ENCODE data around the gene SPDEF. TPM values are rescaled to one million over a fixed set of nuclear protein-coding genes. Genes with fewer than 3 reads are reported as not detected.

SPDEF gene
- under 1 TPM; 0.13 to 0.24 (median 0.14) TPM for total RNA-seq

DNA sequence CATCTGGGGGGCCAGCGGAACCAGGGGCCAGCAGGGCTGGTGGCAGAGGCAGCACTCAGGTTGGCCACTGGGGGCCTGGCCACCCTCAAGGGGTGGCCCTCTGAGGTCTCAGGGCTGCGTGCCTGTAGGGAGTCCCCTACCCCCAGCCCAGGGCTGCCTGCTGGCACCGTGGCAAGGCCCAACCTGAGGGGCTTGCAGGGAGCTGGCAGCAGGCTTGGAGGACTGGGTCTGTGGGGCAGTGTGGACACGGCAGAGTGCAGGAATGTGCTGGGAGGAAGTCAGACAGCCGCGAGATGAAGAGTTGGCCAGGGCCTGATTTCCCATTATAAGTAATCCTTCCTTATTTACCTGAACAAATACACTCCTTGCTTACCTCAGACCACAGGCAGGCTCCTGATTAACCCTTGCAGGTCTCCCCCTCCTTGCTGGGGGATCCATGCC, at the start of gene SPDEF:
Gene SPDEF (minus strand): TSS at position 299 of the 441 bp plus-strand sequence. CDS start 11,874 bp downstream, outside the sequence.
- H3K36me3 Mint-ChIP-seq (ENCODE audit: insufficient read depth): no peaks in the 10 kb centered on the region
- ATAC-seq: no peak
- no peaks in the 10 kb centered on the region for H3K9me3 Mint-ChIP-seq
- DNase-seq: no peak
- H3K4me1 Mint-ChIP-seq (ENCODE audit: low read depth): no peaks in the 10 kb centered on the region
- no peak within 1 kb of the TSS for H3K4me3 Mint-ChIP-seq
- H3K27me3 Mint-ChIP-seq (ENCODE audit: low read depth): peaks cover 2% of the 10 kb centered on the region

DNA sequence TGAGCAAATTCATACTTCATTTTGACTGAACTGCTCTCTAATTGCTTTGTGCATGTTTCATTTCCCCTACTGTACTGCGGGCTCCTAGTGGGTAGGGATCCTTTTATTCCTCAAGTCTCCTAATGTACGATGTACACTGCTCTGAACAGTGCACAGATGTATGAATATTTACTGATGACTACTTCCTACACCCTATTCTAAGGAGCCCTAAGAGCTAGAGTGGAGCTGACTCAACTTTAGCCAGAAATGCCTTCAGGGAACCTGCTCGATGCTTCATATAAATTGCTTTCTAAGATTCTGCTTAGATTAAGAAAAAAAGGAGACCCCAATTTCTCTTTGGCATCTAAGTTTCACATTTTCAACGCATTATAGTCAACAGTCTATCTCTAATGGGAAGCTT, 47.6 kb upstream of the SPDEF start:
- ATAC-seq (no peak), DNase-seq (no peak)
- Mint-ChIP-seq H3K4me1 (ENCODE audit: low read depth) (peaks cover 29% of the 10 kb centered on the region), H3K4me3 (no peak overlapping the region), H3K27me3 (ENCODE audit: low read depth) (no peaks in the 10 kb centered on the region), H3K36me3 (ENCODE audit: insufficient read depth) (peaks cover 16% of the 10 kb centered on the region), H3K9me3 (no peaks in the 10 kb centered on the region)

DNA sequence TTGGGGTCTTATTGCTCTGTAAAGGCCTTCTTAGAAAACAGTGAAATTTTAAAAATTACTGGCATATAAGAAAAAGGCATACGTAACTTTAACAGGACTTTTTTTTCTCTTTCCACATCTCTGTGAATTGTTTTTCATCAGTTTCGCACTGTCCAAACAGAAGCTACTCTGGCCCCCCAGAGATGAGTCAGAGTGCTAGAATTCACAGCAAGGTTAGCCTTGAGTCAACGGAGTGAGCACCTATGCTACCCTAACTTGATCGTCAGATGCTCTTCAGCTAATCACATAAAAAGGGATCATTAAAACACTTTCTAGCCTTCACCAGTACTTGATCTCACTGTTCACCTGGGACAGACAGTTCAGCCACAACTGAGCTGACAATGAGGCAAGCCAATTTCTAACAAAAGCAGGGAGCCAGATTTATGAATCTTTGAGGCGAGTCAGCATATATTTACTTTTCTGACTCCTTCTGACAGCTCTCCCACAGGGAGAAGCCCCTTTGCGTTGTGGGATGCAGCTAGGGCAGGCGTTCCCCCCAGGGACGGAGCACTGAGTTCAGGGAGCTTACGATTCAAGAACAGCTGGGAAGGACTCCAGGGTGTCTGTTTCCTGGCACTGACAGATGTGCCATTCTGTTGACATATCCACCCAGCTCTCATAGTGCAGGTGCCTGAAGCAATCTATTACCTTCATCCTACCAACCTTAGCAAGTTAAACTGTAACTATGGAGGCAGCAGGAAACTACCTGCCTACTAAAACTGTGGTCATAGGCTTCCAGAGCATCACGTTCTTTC, 46.4 kb upstream of the SPDEF start:
- H3K9me3 Mint-ChIP-seq: no peaks in the 10 kb centered on the region
- ATAC-seq (no peak), DNase-seq (no peak)
- peaks cover 41% of the 10 kb centered on the region for H3K4me1 Mint-ChIP-seq (ENCODE audit: low read depth)
- H3K36me3 Mint-ChIP-seq (ENCODE audit: insufficient read depth): peaks cover 16% of the 10 kb centered on the region
- no peak overlapping the region for H3K4me3 Mint-ChIP-seq
- H3K27me3 Mint-ChIP-seq (ENCODE audit: low read depth): no peaks in the 10 kb centered on the region

DNA sequence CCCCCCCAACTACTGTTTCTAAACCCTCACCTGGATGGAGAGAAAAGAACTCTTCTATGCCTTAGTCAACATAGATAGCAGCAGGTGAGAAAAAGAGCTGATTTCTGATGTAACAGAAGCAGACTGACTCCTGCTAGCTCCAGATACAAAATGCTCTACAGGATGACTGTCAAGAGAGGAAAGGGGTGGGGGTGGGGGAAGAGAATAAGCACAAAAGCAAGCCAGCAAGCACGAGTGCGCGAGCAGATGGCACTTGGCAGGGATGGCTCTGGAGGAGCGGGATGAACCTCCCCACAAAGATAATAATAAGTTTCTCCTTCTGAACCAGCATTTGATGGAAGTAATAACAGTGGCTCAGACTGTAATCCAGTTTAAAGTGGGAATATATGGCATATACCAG, 45.6 kb upstream of the SPDEF start:
- Mint-ChIP-seq H3K4me1 (ENCODE audit: low read depth) (peaks cover 43% of the 10 kb centered on the region), H3K4me3 (no peak overlapping the region), H3K9me3 (no peaks in the 10 kb centered on the region), H3K36me3 (ENCODE audit: insufficient read depth) (peaks cover 18% of the 10 kb centered on the region), H3K27me3 (ENCODE audit: low read depth) (no peaks in the 10 kb centered on the region)
- DNase-seq (no peak), ATAC-seq (no peak)

DNA sequence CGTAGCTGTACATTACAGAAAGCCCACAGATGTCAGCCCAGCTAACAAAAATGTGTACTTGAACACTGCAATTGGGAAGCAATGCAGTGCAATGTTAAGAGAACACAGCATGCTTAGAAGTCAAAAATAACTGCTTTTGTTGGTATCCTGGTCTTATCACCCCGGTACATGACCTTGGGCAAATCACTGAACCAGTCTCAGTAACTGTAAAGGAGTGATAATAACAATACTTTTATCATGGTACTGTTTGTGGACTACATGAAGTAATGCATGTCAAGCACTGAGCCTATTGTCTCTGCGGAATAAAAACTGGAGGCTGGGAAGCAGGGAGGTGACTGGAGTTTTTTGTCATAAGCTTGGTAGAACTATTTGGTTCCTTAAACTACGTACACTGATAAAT, 44.7 kb upstream of the SPDEF start:
- DNase-seq (no peak), ATAC-seq (no peak)
- H3K4me1 Mint-ChIP-seq (ENCODE audit: low read depth): peaks cover 47% of the 10 kb centered on the region
- no peaks in the 10 kb centered on the region for H3K9me3 Mint-ChIP-seq
- H3K4me3 Mint-ChIP-seq: no peak overlapping the region
- peaks cover 14% of the 10 kb centered on the region for H3K36me3 Mint-ChIP-seq (ENCODE audit: insufficient read depth)
- no peaks in the 10 kb centered on the region for H3K27me3 Mint-ChIP-seq (ENCODE audit: low read depth)

DNA sequence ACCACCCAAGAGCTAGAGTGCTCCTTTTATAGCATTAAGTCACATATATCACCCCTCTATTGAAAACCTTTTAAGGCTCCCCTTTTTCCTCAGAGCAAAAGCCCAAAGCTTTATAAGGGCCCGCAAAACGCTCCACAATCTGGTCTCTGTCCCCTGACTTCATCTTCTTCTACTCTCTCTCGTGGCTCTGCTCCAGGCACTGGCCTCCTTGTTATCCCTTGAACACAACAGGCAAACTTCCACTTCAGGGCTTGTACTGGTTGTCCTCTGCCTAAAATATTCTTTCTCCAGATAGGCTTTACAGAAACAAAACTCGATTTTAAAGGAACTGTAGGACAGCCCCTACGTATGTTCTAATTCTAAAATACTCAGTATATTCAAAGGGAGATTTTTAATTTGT, 44.0 kb upstream of the SPDEF start:
- peaks cover 12% of the 10 kb centered on the region for H3K36me3 Mint-ChIP-seq (ENCODE audit: insufficient read depth)
- peaks cover 48% of the 10 kb centered on the region for H3K4me1 Mint-ChIP-seq (ENCODE audit: low read depth)
- no peaks in the 10 kb centered on the region for H3K9me3 Mint-ChIP-seq
- ATAC-seq: no peak
- DNase-seq: no peak
- no peak overlapping the region for H3K4me3 Mint-ChIP-seq
- H3K27me3 Mint-ChIP-seq (ENCODE audit: low read depth): no peaks in the 10 kb centered on the region

DNA sequence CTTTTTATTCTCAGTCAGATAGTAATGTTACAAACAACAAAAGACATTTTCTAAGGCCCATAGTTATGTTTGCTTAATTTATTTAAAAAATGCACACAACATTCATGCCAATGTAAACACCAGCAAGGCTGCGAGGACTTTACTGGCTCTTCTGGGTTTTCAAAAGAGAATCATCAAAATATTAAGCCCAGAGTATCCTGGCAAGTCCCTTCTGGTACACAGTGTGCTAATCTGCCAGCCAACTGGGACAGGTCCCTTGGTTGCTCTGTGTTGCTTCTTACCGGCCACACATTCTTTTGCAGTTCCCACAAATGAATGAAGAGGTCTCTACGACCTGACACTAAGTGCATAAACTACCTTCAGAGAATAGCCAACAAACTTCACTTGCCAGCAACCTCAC, 42.6 kb upstream of the SPDEF start:
- H3K4me3 Mint-ChIP-seq: no peak overlapping the region
- ATAC-seq: no peak
- peaks cover 54% of the 10 kb centered on the region for H3K4me1 Mint-ChIP-seq (ENCODE audit: low read depth)
- H3K9me3 Mint-ChIP-seq: no peaks in the 10 kb centered on the region
- H3K27me3 Mint-ChIP-seq (ENCODE audit: low read depth): no peaks in the 10 kb centered on the region
- no peak for DNase-seq
- H3K36me3 Mint-ChIP-seq (ENCODE audit: insufficient read depth): peaks cover 14% of the 10 kb centered on the region

DNA sequence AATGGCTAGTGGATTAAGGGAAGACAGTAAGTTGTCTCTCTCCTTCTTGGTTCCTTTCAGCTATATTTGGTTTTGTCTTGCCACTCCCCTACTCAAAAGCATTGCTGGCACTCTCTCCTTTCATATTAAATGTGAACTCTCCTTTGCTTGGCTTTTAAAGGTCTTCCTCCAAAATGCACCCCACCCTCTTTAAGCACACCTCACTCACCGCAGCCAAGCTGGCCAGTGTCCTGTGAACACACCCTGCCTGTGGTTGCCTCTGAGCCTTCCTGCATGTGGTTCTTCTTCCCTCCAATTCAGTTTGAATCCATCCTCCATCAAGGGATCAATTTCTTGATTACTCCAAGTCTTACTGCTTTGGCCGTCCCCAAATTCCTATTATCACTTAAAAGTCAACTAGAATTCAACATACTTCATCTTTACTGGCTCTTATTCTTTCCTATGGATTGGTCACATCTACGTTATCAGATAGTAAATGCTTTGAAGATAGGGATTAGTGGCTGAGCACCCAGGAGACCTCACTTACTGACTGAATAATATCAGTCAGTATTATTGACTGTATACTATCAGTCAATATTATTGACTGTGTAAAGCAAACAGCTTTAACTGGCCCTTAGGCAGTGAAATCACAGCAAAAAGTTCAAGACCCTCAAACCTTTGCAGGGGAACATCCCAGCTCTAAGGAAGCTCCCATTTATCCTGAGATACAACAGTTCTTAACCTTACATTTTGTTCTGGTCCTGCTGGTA, 41.6 kb upstream of the SPDEF start:
- H3K4me1 Mint-ChIP-seq (ENCODE audit: low read depth): peaks cover 55% of the 10 kb centered on the region
- ATAC-seq (no peak), DNase-seq (no peak)
- H3K9me3 Mint-ChIP-seq: no peaks in the 10 kb centered on the region
- H3K27me3 Mint-ChIP-seq (ENCODE audit: low read depth): no peaks in the 10 kb centered on the region
- H3K4me3 Mint-ChIP-seq: no peak overlapping the region
- H3K36me3 Mint-ChIP-seq (ENCODE audit: insufficient read depth): peaks cover 14% of the 10 kb centered on the region

DNA sequence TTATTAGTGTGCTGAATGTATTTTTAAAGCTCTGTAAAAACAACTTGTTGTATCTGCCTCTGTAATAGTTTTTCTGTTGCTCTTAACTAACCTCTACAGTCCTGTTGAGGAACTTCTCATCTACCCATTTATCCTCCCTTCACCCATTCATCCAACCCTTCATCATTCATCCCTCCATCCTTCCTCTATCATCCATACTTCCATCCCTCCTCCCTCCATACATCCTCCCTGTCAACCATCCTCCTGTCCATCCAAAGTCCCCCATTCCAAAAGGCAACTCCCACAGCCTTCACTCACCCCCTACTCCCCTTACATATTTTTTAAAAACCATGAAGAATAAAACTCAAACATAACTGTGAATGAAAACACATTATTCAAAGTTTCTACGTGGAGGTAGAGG, 40.7 kb upstream of the SPDEF start:
- no peak overlapping the region for H3K4me3 Mint-ChIP-seq
- DNase-seq (no peak), ATAC-seq (no peak)
- H3K9me3 Mint-ChIP-seq: no peaks in the 10 kb centered on the region
- no peaks in the 10 kb centered on the region for H3K27me3 Mint-ChIP-seq (ENCODE audit: low read depth)
- peaks cover 9% of the 10 kb centered on the region for H3K36me3 Mint-ChIP-seq (ENCODE audit: insufficient read depth)
- peaks cover 55% of the 10 kb centered on the region for H3K4me1 Mint-ChIP-seq (ENCODE audit: low read depth)

DNA sequence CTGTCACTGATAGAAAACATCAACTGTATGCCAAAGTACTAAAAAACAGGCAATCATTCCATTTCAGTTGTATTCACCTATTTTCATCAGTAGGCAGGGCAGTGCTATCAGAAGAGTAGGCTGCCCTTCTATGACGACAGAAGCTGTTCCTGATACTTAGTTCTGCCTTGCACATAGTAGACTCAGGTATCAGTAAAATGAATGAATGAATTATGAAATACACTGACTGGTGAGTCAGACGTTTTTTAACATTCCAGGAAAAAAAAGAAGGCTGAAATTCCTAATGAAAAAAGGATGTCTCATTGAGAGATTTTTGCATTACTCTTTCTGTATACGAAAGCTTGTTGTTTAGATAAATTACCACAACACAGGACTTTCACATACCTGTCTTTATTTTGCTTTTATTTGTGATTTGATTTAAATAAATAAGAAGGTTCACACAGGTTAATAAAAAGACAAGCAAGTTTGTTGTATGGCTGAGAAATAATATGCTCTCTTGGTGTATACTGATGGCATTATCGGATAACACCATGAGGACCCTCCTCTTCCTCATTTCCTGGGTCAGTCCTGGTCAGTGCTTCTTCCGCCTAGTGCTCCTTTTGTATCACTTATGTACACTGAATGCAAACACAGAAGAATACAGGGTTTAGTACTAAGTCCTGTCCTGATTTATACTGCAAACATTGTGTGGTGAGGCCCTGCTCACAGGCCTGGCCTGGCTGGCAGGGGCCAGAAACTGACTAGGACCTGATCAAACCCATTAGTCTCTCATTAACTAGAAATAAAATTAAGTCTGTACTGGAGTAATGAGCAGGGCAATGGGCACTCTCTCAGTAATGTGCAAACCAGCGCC, 39.4 kb upstream of the SPDEF start:
- H3K4me1 Mint-ChIP-seq (ENCODE audit: low read depth): peaks cover 51% of the 10 kb centered on the region
- no peak for ATAC-seq

DNA sequence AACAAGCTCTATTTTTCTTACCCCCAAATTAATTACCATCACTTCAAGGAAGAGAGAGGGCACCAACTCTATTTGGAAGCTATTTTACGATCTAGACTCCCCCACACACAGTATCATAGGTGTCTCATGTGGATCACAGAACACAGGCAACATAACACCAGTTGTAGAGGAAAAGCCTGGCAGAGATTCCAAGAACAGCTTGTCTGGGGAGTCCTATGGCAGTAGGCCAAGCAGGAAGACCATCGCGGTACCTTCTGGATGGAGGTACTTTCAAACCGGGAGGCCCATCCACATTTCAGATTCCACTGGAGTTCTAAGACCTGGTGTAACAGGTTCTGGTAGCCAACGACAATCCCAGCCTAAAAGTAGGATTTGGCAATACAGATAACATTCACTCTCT, 37.6 kb upstream of the SPDEF start:
- Mint-ChIP-seq H3K27me3 (ENCODE audit: low read depth) (no peaks in the 10 kb centered on the region), H3K4me1 (ENCODE audit: low read depth) (peaks cover 41% of the 10 kb centered on the region), H3K4me3 (no peak overlapping the region), H3K36me3 (ENCODE audit: insufficient read depth) (peaks cover 16% of the 10 kb centered on the region), H3K9me3 (no peaks in the 10 kb centered on the region)
- no peak for DNase-seq
- no peak for ATAC-seq

More for the DNA sequence above, 39.4 kb upstream of the SPDEF start:
- H3K36me3 Mint-ChIP-seq (ENCODE audit: insufficient read depth): peaks cover 13% of the 10 kb centered on the region
- no peak for DNase-seq
- H3K4me3 Mint-ChIP-seq: no peak overlapping the region
- H3K27me3 Mint-ChIP-seq (ENCODE audit: low read depth): no peaks in the 10 kb centered on the region
- no peaks in the 10 kb centered on the region for H3K9me3 Mint-ChIP-seq

DNA sequence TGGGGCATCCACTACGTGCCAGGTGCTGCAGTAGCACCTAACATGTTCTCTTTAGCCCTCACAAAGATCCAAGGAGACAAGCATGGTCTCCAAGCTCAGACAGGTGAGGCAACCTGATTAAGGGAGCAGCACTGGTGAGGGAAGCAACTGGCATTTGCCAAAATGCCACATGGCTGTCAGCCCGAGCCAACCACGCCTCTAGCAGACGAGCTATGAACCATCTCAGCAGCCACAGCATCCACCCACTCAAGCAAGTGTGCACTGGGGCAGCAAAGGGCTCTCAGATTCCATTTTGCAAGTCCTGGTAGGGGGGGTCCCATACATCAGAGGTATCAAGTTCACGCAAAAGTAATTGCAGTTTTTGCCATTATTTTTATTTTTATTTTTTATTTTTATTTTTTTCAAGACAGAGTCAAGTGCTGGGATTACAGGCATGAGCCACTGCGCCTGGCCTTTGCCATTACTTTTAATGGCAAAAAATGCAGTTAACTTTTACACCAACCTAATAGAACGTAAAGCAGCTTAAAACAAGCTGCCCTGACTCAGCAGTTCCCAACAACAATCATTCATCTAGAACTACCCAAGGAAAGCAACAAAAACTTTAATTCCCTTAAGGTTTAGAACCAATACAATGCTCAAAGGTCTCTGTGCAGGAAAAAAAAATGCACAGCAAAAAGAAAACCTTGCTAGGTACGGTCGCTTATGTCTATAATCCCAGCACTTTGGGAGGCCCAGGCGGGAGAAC, 36.3 kb upstream of the SPDEF start:
- Mint-ChIP-seq H3K4me1 (ENCODE audit: low read depth) (peaks cover 28% of the 10 kb centered on the region), H3K9me3 (no peaks in the 10 kb centered on the region), H3K36me3 (ENCODE audit: insufficient read depth) (peaks cover 16% of the 10 kb centered on the region), H3K27me3 (ENCODE audit: low read depth) (no peaks in the 10 kb centered on the region), H3K4me3 (no peak overlapping the region)
- ATAC-seq (peak in 1 of 2 donors; percentile 35), DNase-seq (peak; percentile 15)

DNA sequence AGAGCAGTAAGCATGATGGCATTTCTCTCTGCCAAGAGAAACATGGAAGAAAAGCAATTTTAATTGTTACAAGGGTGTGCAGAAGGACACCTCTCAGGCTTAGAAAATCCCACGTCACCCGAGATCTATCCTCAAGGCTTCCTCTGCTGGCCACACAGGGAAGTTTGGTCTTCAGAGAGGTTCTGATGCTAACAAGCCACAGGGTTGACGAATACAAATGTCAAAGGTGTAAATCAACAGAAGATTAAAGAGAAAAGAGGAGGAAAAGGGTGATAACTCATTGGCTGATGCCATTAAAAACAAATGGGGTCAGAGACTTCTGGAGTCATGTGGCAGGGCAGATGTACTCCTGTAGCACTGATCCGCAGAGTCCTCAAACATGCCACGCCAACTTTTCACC, 33.6 kb upstream of the SPDEF start:
- Mint-ChIP-seq H3K27me3 (ENCODE audit: low read depth) (no peaks in the 10 kb centered on the region), H3K4me3 (no peak overlapping the region), H3K9me3 (no peaks in the 10 kb centered on the region), H3K4me1 (ENCODE audit: low read depth) (peaks cover 19% of the 10 kb centered on the region), H3K36me3 (ENCODE audit: insufficient read depth) (peaks cover 13% of the 10 kb centered on the region)
- ATAC-seq: no peak
- no peak for DNase-seq

DNA sequence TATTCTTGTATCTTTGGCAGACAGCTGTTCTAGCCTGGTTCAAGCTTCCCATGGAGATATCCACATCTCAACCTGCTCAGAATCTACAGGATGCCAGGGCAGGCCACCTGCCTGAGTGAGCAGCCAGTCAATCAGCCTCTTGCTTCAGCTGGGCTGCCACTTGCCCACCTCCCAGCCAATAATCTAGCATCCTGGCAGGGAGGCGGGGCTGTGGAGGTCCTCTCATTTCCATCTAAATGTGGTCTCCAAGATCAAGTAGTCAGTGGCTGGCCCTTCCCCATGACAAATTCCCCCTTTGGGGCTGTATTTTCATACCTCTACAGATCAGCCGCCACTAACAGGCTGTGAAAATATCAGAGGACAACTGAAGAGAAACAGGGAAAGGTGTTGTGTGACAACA, 33.0 kb upstream of the SPDEF start:
- DNase-seq: no peak
- Mint-ChIP-seq H3K4me3 (no peak overlapping the region), H3K9me3 (no peaks in the 10 kb centered on the region), H3K4me1 (ENCODE audit: low read depth) (peaks cover 18% of the 10 kb centered on the region), H3K27me3 (ENCODE audit: low read depth) (no peaks in the 10 kb centered on the region), H3K36me3 (ENCODE audit: insufficient read depth) (peaks cover 13% of the 10 kb centered on the region)
- no peak for ATAC-seq

Measured in activated T-cell treated with anti-CD3 and anti-CD28 coated beads, Interleukin-2, amount 50 U/mL, for 4 hours (primary cell).